Neural progenitor cell (in vitro differentiated cells): ENCODE results near the gene ECE2. TPM values are rescaled to one million over a fixed set of nuclear protein-coding genes. Genes with fewer than 3 reads are reported as not detected.

Experiments
- DNase-seq: peaks from one replicate; pipeline ENCODE4 v3.0.0-alpha.2; 2016; ENCODE audit warnings: low spot score
- H2AFZ ChIP-seq: fragments of 200-600 bp; sonication (generic); replicated peaks from 2 replicates; pipeline ENCODE4 v1.6.1; 2016; ENCODE audit warnings: antibody characterized with exemption
- H3F3A ChIP-seq: fragments of 200-600 bp; sonication (generic); 2 replicates; pipeline ENCODE4 v1.6.1; 2016; ENCODE audit warnings: antibody characterized with exemption, low read depth
- H3K27ac ChIP-seq: fragments of 200-600 bp; sonication (generic); 2 replicates; pipeline ENCODE4 v1.5.1; 2016; ENCODE audit warnings: mild to moderate bottlenecking
- H3K27me3 ChIP-seq: fragments of 200-600 bp; sonication (generic); 2 replicates; pipeline ENCODE4 v1.6.1; 2016; ENCODE audit warnings: mild to moderate bottlenecking, moderate library complexity
- H3K36me3 ChIP-seq: fragments of 200-600 bp; sonication (generic); 2 replicates; pipeline ENCODE4 v1.5.1; 2016
- H3K4me1 ChIP-seq: fragments of 200-600 bp; sonication (generic); 2 replicates; pipeline ENCODE4 v1.6.1; 2016; ENCODE audit warnings: mixed run types
- H3K4me2 ChIP-seq: fragments of 200-600 bp; sonication (generic); 2 replicates; pipeline ENCODE4 v1.6.1; 2016
- H3K4me3 ChIP-seq: fragments of 200-600 bp; sonication (generic); 2 replicates; pipeline ENCODE4 v1.5.1; 2016
- H3K79me2 ChIP-seq: fragments of 200-600 bp; sonication (generic); 2 replicates; pipeline ENCODE4 v1.6.1; 2016; ENCODE audit warnings: low read depth
- H3K9ac ChIP-seq: fragments of 200-600 bp; sonication (generic); 2 replicates; pipeline ENCODE4 v1.6.1; 2016
- H3K9me3 ChIP-seq: fragments of 200-600 bp; sonication (generic); 2 replicates; pipeline ENCODE4 v1.5.1; 2016; ENCODE audit warnings: low read depth
- H4K20me1 ChIP-seq: fragments of 200-600 bp; sonication (generic); 2 replicates; pipeline ENCODE4 v1.6.1; 2016; ENCODE audit warnings: low read depth
- H3K27ac Mint-ChIP-seq: 3 replicates; pipeline ENCODE4 v1.8.0; 2021; ENCODE audit warnings: mixed read lengths
- H3K27me3 Mint-ChIP-seq: 2 replicates; pipeline ENCODE4 v1.8.0; 2022; ENCODE audit warnings: low read depth, mild to moderate bottlenecking, inconsistent platforms, moderate library complexity, mixed read lengths; ENCODE audit not compliant: insufficient read depth
- H3K36me3 Mint-ChIP-seq: 3 replicates; pipeline ENCODE4 v1.8.0; 2021; ENCODE audit warnings: mixed read lengths
- H3K4me1 Mint-ChIP-seq: 3 replicates; pipeline ENCODE4 v1.8.0; 2021; ENCODE audit warnings: mixed read lengths
- H3K4me3 Mint-ChIP-seq: 3 replicates; pipeline ENCODE4 v1.8.0; 2021; ENCODE audit warnings: mild to moderate bottlenecking, moderate library complexity, mixed read lengths
- H3K9me3 Mint-ChIP-seq: 3 replicates; pipeline ENCODE4 v1.8.0; 2020; ENCODE audit warnings: mixed read lengths
- EZH2 ChIP-seq: fragments of 200-600 bp; sonication (generic); IDR thresholded peaks from 2 replicates; pipeline ENCODE4 v1.6.1; 2017; ENCODE audit warnings: antibody characterized with exemption, mild to moderate bottlenecking, moderate library complexity
- EZH2phosphoT487 ChIP-seq: fragments of 200-600 bp; sonication (generic); IDR thresholded peaks from 2 replicates; pipeline ENCODE4 v1.6.1; 2017; ENCODE audit warnings: antibody characterized with exemption
- total RNA-seq: library from RNA; depleted of rRNA; stranded (reverse); fragments of >200 nt; gene quantifications from 2 replicates; pipeline ENCODE4 v1.2.3, GENCODE V29; 2015; ENCODE audit warnings: low replicate concordance
- TF ChIP-seq, protein P1 (sequence below): fragments of 200-600 bp; sonication (generic); IDR thresholded peaks from 2 replicates; pipeline ENCODE4 v1.5.1; 2017; ENCODE audit warnings: antibody characterized with exemption, mild to moderate bottlenecking

The ECE2 gene
- total RNA-seq, 1 donor from 2014 or later: not detected

DNA sequence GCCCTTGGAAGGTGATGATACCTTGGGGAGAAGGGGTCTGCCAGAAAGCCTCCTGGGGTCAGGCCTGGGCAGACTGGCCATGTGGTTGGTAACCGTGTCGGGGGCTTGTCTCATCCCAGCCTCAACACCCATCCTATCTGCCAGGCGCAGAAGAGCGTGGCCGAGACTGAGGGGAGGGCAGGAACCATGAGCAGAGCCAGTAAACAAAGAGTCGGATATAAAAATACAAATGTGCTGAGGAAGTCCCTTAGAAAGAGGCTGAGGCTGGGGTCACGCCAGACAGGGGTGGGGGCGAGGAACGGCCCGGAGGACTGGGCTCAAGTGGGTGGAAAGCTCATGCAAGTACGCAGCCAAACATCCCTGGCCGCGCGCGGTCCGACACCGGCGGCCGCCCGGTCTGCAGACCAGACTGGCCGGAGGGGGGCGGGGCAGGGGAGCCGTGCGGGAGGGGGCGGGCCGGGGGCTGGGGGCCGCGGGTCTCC lies 16.4 kb upstream of the ECE2 start:
- Mint-ChIP-seq H3K36me3 (no peaks in the 10 kb centered on the region), H3K27ac (no peak overlapping the region), H3K4me3 (peak overlapping the region; percentile 76), H3K27me3 (peaks cover 39% of the 10 kb centered on the region), H3K9me3 (no peaks in the 10 kb centered on the region), H3K4me1 (peaks cover 21% of the 10 kb centered on the region)
- H3K4me1 ChIP-seq: peaks cover 12% of the 10 kb centered on the region
- H3K36me3 ChIP-seq: no peaks in the 10 kb centered on the region
- peak overlapping the region; percentile 27 for H3K4me3 ChIP-seq
- DNase-seq: no peak
- peaks cover 70% of the 10 kb centered on the region for H4K20me1 ChIP-seq
- H3K27ac ChIP-seq: no peak overlapping the region
- peaks cover 74% of the 10 kb centered on the region for H3K27me3 ChIP-seq
- H3K4me2 ChIP-seq: peak overlapping the region; percentile 73
- H3K9me3 ChIP-seq: no peaks in the 10 kb centered on the region
- no peak overlapping the region for H2AFZ ChIP-seq
- H3K79me2 ChIP-seq: no peaks in the 10 kb centered on the region
- H3F3A ChIP-seq: peaks cover 31% of the 10 kb centered on the region
- TF ChIP-seq EZH2: peak; percentile 63
- TF ChIP-seq, protein P1, sequence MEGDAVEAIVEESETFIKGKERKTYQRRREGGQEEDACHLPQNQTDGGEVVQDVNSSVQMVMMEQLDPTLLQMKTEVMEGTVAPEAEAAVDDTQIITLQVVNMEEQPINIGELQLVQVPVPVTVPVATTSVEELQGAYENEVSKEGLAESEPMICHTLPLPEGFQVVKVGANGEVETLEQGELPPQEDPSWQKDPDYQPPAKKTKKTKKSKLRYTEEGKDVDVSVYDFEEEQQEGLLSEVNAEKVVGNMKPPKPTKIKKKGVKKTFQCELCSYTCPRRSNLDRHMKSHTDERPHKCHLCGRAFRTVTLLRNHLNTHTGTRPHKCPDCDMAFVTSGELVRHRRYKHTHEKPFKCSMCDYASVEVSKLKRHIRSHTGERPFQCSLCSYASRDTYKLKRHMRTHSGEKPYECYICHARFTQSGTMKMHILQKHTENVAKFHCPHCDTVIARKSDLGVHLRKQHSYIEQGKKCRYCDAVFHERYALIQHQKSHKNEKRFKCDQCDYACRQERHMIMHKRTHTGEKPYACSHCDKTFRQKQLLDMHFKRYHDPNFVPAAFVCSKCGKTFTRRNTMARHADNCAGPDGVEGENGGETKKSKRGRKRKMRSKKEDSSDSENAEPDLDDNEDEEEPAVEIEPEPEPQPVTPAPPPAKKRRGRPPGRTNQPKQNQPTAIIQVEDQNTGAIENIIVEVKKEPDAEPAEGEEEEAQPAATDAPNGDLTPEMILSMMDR: no peak
- no peak overlapping the region for H3K9ac ChIP-seq

DNA sequence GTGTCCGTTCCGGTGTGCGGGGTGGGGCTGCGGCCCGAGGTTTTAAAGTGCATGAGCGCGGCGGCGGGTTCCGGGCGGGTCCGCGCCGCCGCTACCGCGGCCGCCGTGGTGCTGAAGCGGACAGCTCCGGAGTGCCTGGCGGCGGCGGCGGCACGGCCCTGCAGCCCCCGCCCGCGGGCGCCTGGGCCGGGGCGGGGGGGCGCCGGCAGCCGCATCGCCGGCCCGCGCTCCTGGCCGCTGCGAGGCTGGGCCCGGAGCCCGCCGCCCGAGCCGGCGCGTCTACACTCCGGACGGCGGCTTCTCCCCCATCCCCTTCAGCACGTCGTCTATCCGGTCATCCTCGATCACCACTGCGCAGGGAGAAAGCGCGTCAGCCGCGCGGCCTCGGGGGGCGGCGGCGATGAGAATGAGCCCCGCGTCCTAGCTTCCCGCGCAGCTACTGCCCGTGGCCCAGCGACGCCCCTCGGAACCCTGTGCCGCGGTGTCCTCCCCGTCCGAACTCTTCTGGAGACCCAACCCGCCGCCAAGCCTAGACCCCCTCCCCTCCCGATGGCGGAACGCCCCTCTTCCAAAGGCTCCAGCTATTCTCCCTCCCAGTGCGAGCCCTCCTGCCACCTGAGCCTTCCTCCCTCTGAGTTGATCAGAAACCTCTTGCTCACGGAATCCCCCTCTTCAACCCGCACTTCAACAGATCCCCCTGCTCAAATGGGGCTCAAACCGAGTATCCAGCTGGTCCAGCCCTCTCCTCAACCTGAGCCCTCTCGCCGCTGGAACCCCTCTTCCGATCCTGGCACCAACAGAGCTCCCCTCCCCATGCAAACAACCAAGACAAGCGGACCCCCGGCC lies 15.7 kb upstream of the ECE2 start:
- no peaks in the 10 kb centered on the region for H3K36me3 Mint-ChIP-seq
- Histone ChIP-seq H3K4me2 (peak overlapping the region; percentile 99), H3K36me3 (no peaks in the 10 kb centered on the region), H3K9me3 (no peaks in the 10 kb centered on the region), H3K4me1 (peaks cover 12% of the 10 kb centered on the region), H2AFZ (no peak overlapping the region), H3K4me3 (peak overlapping the region; percentile 75), H3F3A (peaks cover 31% of the 10 kb centered on the region), H3K27ac (no peak overlapping the region), H3K9ac (no peak overlapping the region), H3K27me3 (peaks cover 80% of the 10 kb centered on the region), H3K79me2 (no peaks in the 10 kb centered on the region), H4K20me1 (peaks cover 68% of the 10 kb centered on the region)
- peaks cover 21% of the 10 kb centered on the region for H3K4me1 Mint-ChIP-seq
- peaks cover 39% of the 10 kb centered on the region for H3K27me3 Mint-ChIP-seq
- TF ChIP-seq, protein P1: no peak
- TF ChIP-seq EZH2: no peak
- no peak for TF ChIP-seq EZH2phosphoT487
- DNase-seq: peak; percentile 89
- H3K4me3 Mint-ChIP-seq: peak overlapping the region; percentile 90
- H3K9me3 Mint-ChIP-seq: no peaks in the 10 kb centered on the region
- H3K27ac Mint-ChIP-seq: peak overlapping the region; percentile 7

DNA sequence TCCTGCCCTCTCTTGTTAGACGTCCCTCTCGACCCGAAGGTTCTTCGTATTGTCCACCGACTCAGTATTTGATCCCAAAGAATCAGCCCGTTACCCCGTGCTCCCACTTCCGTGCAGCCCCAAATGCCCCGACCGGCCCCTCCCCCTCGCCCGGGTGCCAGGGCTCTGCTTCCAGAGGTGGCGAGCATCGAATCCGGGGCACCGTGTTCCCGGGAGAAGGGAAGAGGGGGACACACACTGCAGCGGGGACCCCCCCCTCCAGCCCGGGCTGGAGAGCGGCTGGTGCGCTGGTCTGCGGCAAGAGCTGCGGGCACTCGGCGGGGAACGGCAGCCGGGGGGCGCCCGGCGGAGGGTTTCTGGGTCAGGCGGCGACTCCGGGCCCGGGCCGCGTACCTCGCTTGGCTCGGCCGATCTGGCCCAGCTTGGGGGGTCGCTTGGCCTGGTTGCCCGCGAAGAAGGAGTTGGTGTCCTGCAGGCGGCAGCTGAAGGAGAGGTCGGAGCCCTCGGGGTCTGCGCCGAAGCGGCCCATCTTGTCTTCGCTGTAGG lies 15.0 kb upstream of the ECE2 start:
- peaks cover 37% of the 10 kb centered on the region for H3K27me3 Mint-ChIP-seq
- peaks cover 21% of the 10 kb centered on the region for H3K4me1 Mint-ChIP-seq
- H3K27ac ChIP-seq: no peak overlapping the region
- H4K20me1 ChIP-seq: peaks cover 61% of the 10 kb centered on the region
- H3K36me3 Mint-ChIP-seq: no peaks in the 10 kb centered on the region
- peaks cover 12% of the 10 kb centered on the region for H3K4me1 ChIP-seq
- H3K79me2 ChIP-seq: no peaks in the 10 kb centered on the region
- no peak overlapping the region for H3K9ac ChIP-seq
- no peaks in the 10 kb centered on the region for H3K9me3 Mint-ChIP-seq
- TF ChIP-seq EZH2phosphoT487: peak; percentile 93
- peak; percentile 94 for TF ChIP-seq EZH2
- TF ChIP-seq, protein P1: peak; percentile 10
- peak overlapping the region; percentile 90 for H3K4me3 Mint-ChIP-seq
- peak overlapping the region; percentile 90 for H2AFZ ChIP-seq
- peak; percentile 31 for DNase-seq
- no peaks in the 10 kb centered on the region for H3K36me3 ChIP-seq
- peaks cover 80% of the 10 kb centered on the region for H3K27me3 ChIP-seq
- no peak overlapping the region for H3K27ac Mint-ChIP-seq
- peak overlapping the region; percentile 75 for H3K4me3 ChIP-seq
- peaks cover 31% of the 10 kb centered on the region for H3F3A ChIP-seq
- H3K9me3 ChIP-seq: no peaks in the 10 kb centered on the region
- peak overlapping the region; percentile 99 for H3K4me2 ChIP-seq
